WTC11 (cell line): Measurements from ENCODE around the gene STK32B.

Experiments used
- ATF2 ChIP-seq: sonication (generic); formaldehyde crosslinking; IDR thresholded peaks from 2 replicates; pipeline ENCODE4 v1.8.1; 2022; ENCODE audit warnings: low read depth, missing genetic modification reagents, borderline replicate concordance
- ATF6 ChIP-seq: sonication (generic); formaldehyde crosslinking; IDR thresholded peaks from 2 replicates; pipeline ENCODE4 v1.8.1; 2023; ENCODE audit warnings: mild to moderate bottlenecking, missing genetic modification reagents
- CTCF ChIP-seq: fragments of 200-600 bp; IDR thresholded peaks from 2 replicates; pipeline ENCODE4 v1.8.0; 2022; ENCODE audit warnings: antibody characterized with exemption
- E2F1 ChIP-seq: sonication (generic); formaldehyde crosslinking; IDR thresholded peaks from 2 replicates; pipeline ENCODE4 v1.8.0; 2022; ENCODE audit warnings: mild to moderate bottlenecking, missing genetic modification reagents
- ESRRA ChIP-seq: sonication (generic); formaldehyde crosslinking; IDR thresholded peaks from 2 replicates; pipeline ENCODE4 v1.8.1; 2022; ENCODE audit warnings: mild to moderate bottlenecking, missing genetic modification reagents, borderline replicate concordance
- FOXK1 ChIP-seq: sonication (generic); formaldehyde crosslinking; IDR thresholded peaks from 2 replicates; pipeline ENCODE4 v1.8.0; 2022; ENCODE audit warnings: mild to moderate bottlenecking, moderate library complexity, missing genetic modification reagents
- FOXP1 ChIP-seq: sonication (generic); formaldehyde crosslinking; IDR thresholded peaks from 2 replicates; pipeline ENCODE4 v1.8.0; 2022; ENCODE audit warnings: missing genetic modification reagents, mild to moderate bottlenecking, moderate library complexity, borderline replicate concordance
- JUN ChIP-seq: sonication (generic); formaldehyde crosslinking; IDR thresholded peaks from 2 replicates; pipeline ENCODE4 v1.8.0; 2023; ENCODE audit warnings: mild to moderate bottlenecking, missing genetic modification reagents
- MAX ChIP-seq: sonication (generic); formaldehyde crosslinking; IDR thresholded peaks from 2 replicates; pipeline ENCODE4 v1.8.0; 2022; ENCODE audit warnings: mild to moderate bottlenecking, missing genetic modification reagents
- NFYB ChIP-seq: sonication (generic); formaldehyde crosslinking; conservative IDR thresholded peaks from 2 replicates; pipeline ENCODE4 v1.8.0; 2022; ENCODE audit warnings: low read depth, missing genetic modification reagents
- OVOL2 ChIP-seq: fragments of 250-450 bp; sonication (Bioruptor Pico); IDR thresholded peaks from 2 replicates; pipeline ENCODE4 v1.9.0; 2021; ENCODE audit warnings: mild to moderate bottlenecking, borderline replicate concordance
- TEAD4 ChIP-seq: sonication (generic); formaldehyde crosslinking; IDR thresholded peaks from 2 replicates; pipeline ENCODE4 v1.8.0; 2022; ENCODE audit warnings: mild to moderate bottlenecking, missing genetic modification reagents

- TF ChIP-seq ESRRA (no peak), CTCF (no peak), NFYB (CRISPR knock-in tag) (no peak), FOXK1 (CRISPR knock-in tag) (no peak), OVOL2 (CRISPR knock-in tag) (no peak), ATF2 (CRISPR knock-in tag) (no peak), JUN (CRISPR knock-in tag) (no peak), MAX (CRISPR knock-in tag) (no peak), TEAD4 (CRISPR knock-in tag) (no peak), ATF6 (CRISPR knock-in tag) (no peak), FOXP1 (CRISPR knock-in tag) (no peak), E2F1 (CRISPR knock-in tag) (no peak)
Measured at GRCh38 chr4:5096261-5096660, 45.0 kb downstream of the STK32B start.
